Stimulated activated memory B cell treated with anti-CD40 and anti-IgM and Interleukin-4, amounts not matched to agents 10 μg/mL and 1 μg/mL and 100 μg/mL, for 72 hours (primary cell): ENCODE measurements around the gene RAB3C.
A peak's percentile ranks its signal among the peaks of the same experiment; 100 is the strongest.

ENCODE experiments used
- ATAC-seq: fragments of 150-1000 bp; cut with Tn5 transposase; 2 replicates; pipeline ENCODE4 v1.10.0; 2021
- H3K27ac Mint-ChIP-seq: one replicate; pipeline ENCODE4 v1.8.0; 2022; ENCODE audit warnings: mild to moderate bottlenecking, mixed read lengths
- H3K27me3 Mint-ChIP-seq: one replicate; pipeline ENCODE4 v1.8.0; 2022; ENCODE audit warnings: mixed read lengths
- H3K36me3 Mint-ChIP-seq: one replicate; pipeline ENCODE4 v1.8.0; 2022; ENCODE audit warnings: mixed read lengths
- H3K4me1 Mint-ChIP-seq: one replicate; pipeline ENCODE4 v1.8.0; 2022; ENCODE audit warnings: mixed read lengths
- H3K4me3 Mint-ChIP-seq: one replicate; pipeline ENCODE4 v1.8.0; 2022; ENCODE audit warnings: mild to moderate bottlenecking, moderate library complexity, mixed read lengths
- H3K9me3 Mint-ChIP-seq: one replicate; pipeline ENCODE4 v1.8.0; 2022; ENCODE audit warnings: mixed read lengths

RAB3C gene

GRCh38 chr5:58854441-58854840 lies 271.6 kb downstream of the RAB3C start:
- Mint-ChIP-seq H3K27ac (no peak overlapping the region), H3K4me1 (no peaks in the 10 kb centered on the region), H3K27me3 (no peaks in the 10 kb centered on the region), H3K36me3 (no peaks in the 10 kb centered on the region), H3K4me3 (no peak overlapping the region), H3K9me3 (no peaks in the 10 kb centered on the region)
- no peak for ATAC-seq

DNA sequence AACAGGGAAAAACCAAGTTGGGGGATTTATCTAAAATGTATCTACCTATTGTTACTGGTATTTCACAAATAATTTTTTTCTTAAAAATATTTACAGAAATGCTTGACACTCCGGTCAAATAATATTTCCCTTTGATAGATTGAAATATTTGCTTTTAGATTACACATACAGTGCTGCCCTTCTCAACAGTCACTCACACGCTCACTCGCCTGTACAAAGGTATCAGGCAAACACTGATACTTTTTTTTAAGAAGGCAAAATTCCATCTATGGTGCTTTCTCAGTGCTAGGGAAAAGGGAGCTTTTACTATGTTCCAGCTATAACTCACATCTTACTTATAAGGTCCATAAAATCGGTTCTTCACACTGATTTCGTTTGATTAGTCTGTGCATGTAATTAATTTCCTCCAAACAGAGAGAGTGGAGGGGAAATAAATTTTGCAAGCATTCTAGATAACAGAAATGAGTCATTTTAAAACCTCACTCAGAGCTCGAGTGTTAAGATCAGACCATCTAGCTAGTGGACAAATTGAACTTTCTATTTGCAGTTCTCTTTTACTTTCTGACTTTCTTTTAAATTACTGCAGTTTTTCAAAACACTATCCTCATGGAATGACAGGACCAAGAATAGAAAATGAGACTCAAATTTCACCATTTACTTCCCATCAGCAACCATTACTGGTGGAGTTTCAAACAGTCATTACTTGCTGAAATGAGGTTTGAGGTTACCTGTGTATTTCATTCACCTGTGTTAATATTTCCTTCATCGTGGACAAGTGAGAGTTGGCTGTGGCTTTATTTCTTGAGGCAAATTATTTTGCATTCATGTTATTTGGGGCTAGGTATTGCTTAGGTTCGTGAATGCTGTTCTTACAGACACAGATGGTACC lies 273.2 kb downstream of the RAB3C start:
- Mint-ChIP-seq H3K36me3 (no peaks in the 10 kb centered on the region), H3K27ac (no peak overlapping the region), H3K9me3 (no peaks in the 10 kb centered on the region), H3K4me3 (no peak overlapping the region), H3K27me3 (no peaks in the 10 kb centered on the region), H3K4me1 (no peaks in the 10 kb centered on the region)
- ATAC-seq, result no peak

- H3K27me3 Mint-ChIP-seq, result no peaks in the 10 kb centered on the region
- no peak overlapping the region for H3K4me3 Mint-ChIP-seq
- H3K27ac Mint-ChIP-seq, result no peak overlapping the region
- no peaks in the 10 kb centered on the region for H3K9me3 Mint-ChIP-seq
- no peaks in the 10 kb centered on the region for H3K4me1 Mint-ChIP-seq
- ATAC-seq, result no peak
- no peaks in the 10 kb centered on the region for H3K36me3 Mint-ChIP-seq
These were observed 274.7 kb downstream of the RAB3C start for GRCh38 chr5:58857609-58858008.

DNA sequence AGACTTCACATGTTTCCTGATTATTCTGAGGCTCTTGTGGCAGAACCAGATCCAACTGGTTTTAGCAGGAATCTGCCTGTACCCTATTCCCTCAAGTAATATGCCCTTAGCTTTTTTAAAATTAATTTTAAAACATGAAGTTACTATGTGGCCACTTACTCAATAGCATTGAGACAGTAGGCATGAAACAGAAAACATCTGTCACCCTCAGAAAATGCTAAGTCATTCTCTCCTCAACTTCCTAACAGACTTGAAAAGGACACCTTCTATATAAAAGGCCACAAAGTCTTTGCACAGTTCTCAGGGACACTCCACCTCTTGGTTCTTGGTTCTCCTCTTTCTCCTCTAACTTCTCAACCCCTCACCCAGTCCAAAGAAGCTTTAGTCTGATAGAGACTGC lies 277.8 kb downstream of the RAB3C start:
- H3K27ac Mint-ChIP-seq, result no peak overlapping the region
- ATAC-seq, result no peak
- H3K9me3 Mint-ChIP-seq, result no peaks in the 10 kb centered on the region
- no peaks in the 10 kb centered on the region for H3K4me1 Mint-ChIP-seq
- H3K4me3 Mint-ChIP-seq, result no peak overlapping the region
- no peaks in the 10 kb centered on the region for H3K36me3 Mint-ChIP-seq
- H3K27me3 Mint-ChIP-seq, result no peaks in the 10 kb centered on the region

DNA sequence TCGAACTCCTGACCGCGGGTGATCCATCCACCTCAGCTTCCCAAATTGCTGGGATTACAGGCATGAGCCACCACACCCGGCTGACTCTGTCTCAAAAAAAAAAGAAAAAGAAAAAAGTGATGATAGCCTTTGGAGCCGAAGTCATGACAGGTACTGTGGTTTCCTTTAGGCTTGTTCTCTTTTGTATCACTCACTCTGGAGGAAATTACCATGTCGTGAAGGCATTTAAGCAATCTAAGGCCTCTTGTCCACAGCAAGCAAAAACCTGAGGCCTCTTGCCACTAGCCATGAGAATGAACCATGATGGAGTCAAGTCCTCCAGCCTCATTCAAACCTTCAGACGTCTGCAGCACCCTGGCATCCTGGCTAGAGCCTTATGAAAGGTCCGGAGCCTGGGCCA lies 286.1 kb downstream of the RAB3C start:
- Mint-ChIP-seq H3K9me3 (no peaks in the 10 kb centered on the region), H3K27ac (no peak overlapping the region), H3K4me1 (no peaks in the 10 kb centered on the region), H3K4me3 (no peak overlapping the region), H3K36me3 (no peaks in the 10 kb centered on the region), H3K27me3 (no peaks in the 10 kb centered on the region)
- no peak for ATAC-seq

GRCh38 chr5:58871648-58872242 lies 288.9 kb downstream of the RAB3C start:
- Mint-ChIP-seq H3K9me3 (no peaks in the 10 kb centered on the region), H3K4me1 (no peaks in the 10 kb centered on the region), H3K27ac (no peak overlapping the region), H3K4me3 (no peak overlapping the region), H3K27me3 (peaks cover 4% of the 10 kb centered on the region), H3K36me3 (no peaks in the 10 kb centered on the region)
- no peak for ATAC-seq

- no peaks in the 10 kb centered on the region for H3K4me1 Mint-ChIP-seq
- ATAC-seq, result no peak
- H3K9me3 Mint-ChIP-seq, result no peaks in the 10 kb centered on the region
These were observed 289.9 kb downstream of the RAB3C start for GRCh38 chr5:58872670-58873273.

DNA sequence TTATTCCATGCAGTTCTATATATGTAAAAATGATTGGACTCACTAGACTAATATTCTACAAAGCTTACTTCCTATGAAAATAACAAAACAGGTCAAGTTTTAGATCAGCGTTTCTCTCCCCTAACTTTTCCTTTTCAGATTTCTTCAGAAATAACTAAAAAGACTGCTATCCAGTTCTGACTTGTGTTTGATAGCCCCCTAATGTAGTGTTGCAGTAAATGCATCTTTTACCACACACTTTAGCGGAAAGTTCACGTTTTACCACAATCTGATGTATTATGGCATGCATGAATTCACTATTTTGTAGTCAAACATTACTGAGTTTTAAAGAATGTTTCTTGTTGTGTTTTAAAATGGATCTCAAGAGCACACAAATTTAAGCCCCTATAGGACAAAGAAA lies 292.7 kb downstream of the RAB3C start:
- H3K36me3 Mint-ChIP-seq, result no peaks in the 10 kb centered on the region
- H3K27ac Mint-ChIP-seq, result no peak overlapping the region
- no peak overlapping the region for H3K4me3 Mint-ChIP-seq
- no peaks in the 10 kb centered on the region for H3K9me3 Mint-ChIP-seq
- no peaks in the 10 kb centered on the region for H3K4me1 Mint-ChIP-seq
- no peak for ATAC-seq
- H3K27me3 Mint-ChIP-seq, result peaks cover 12% of the 10 kb centered on the region

More at GRCh38 chr5:58872670-58873273, 289.9 kb downstream of the RAB3C start:
- H3K27ac Mint-ChIP-seq, result no peak overlapping the region
- H3K4me3 Mint-ChIP-seq, result no peak overlapping the region
- H3K27me3 Mint-ChIP-seq, result peaks cover 12% of the 10 kb centered on the region
- H3K36me3 Mint-ChIP-seq, result no peaks in the 10 kb centered on the region

DNA sequence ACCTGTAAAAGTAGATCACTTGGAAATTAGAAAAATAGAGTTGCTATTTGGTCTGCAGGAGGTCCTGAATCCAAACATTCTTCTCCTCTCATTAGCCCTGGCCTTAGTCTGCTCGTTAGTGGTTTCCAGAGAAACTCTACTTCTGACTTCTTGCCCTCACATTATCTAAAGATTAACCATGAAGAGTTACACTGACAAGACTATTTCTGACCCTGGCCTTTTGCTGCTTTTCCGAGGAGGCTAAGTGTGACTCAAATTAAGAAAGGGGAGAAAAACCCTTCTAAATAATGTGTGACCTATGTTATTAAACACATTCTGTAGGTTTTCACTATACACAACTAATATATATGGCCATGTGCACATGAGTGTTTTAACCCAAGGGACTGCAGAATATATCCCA lies 302.4 kb downstream of the RAB3C start:
- Mint-ChIP-seq H3K36me3 (no peaks in the 10 kb centered on the region), H3K9me3 (peaks cover 5% of the 10 kb centered on the region), H3K27ac (no peak overlapping the region), H3K27me3 (peaks cover 33% of the 10 kb centered on the region), H3K4me1 (peaks cover 10% of the 10 kb centered on the region), H3K4me3 (no peak overlapping the region)
- ATAC-seq, result no peak

DNA sequence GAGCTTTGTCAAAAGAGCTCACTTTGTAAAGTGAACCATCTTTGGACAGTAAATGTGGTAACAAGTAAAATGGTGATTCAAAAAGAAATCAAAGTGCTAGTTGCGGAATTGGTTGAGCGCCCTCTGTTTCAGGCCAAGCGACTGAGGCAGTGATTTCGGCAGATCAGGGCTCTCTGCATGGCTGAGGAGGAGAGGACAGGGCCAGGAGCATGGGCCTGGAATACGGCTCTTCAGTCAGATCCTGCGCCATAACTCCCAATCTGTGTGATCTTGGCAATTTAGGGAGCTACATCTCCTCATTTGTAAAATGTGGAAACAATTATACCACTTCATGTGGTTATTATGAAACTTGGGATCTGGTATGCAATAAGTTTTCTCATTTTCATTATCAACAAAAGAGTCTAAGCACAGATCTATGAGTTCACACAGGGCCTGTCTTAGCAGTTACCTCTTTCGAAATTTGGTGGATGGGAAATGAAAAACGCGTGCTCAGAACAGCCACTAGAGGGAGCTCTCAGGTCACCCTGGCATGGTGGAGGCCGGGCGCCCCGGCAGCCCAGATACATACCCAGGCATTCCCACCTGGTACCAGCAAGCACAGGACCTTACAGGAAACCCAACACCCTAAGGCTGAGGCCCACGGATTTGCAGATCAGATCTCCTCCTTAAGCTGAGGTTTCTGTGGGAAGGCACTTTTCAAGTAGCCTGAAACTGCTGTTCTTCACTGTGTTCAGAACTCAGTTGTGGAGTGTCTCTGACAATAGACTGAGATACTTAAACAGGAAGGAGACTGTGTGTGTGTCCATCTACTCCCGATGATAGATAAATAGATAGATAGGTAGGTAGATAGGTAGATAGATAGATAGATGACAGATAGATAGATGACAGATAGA lies 303.7 kb downstream of the RAB3C start:
- Mint-ChIP-seq H3K4me1 (peaks cover 13% of the 10 kb centered on the region), H3K9me3 (peaks cover 5% of the 10 kb centered on the region), H3K27ac (no peak overlapping the region), H3K4me3 (no peak overlapping the region), H3K27me3 (peaks cover 37% of the 10 kb centered on the region), H3K36me3 (no peaks in the 10 kb centered on the region)
- peak; percentile 74 for ATAC-seq

DNA sequence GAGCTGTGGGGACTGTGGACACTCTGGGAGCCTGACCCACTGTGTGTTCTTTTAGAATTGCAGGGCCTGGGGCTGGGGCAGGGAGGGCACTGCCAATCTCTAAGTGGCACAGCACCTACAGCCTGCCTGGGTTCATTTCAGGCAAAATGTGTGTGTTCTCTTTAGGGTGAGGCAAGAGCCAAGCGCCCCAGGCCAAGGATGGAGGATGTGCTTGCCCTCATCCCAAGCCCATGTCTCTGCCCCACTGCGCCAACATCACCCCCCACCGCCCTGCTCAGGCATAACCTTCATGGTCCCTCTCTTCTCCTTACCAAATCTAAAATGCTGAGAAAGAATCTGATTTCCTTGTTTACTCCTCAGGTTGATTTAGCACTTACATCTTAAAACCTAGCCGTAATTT lies 304.4 kb downstream of the RAB3C start:
- peaks cover 5% of the 10 kb centered on the region for H3K9me3 Mint-ChIP-seq
- H3K27ac Mint-ChIP-seq, result no peak overlapping the region
- H3K4me1 Mint-ChIP-seq, result peaks cover 16% of the 10 kb centered on the region
- H3K27me3 Mint-ChIP-seq, result peaks cover 41% of the 10 kb centered on the region
- no peak for ATAC-seq
- no peak overlapping the region for H3K4me3 Mint-ChIP-seq
- no peaks in the 10 kb centered on the region for H3K36me3 Mint-ChIP-seq

DNA sequence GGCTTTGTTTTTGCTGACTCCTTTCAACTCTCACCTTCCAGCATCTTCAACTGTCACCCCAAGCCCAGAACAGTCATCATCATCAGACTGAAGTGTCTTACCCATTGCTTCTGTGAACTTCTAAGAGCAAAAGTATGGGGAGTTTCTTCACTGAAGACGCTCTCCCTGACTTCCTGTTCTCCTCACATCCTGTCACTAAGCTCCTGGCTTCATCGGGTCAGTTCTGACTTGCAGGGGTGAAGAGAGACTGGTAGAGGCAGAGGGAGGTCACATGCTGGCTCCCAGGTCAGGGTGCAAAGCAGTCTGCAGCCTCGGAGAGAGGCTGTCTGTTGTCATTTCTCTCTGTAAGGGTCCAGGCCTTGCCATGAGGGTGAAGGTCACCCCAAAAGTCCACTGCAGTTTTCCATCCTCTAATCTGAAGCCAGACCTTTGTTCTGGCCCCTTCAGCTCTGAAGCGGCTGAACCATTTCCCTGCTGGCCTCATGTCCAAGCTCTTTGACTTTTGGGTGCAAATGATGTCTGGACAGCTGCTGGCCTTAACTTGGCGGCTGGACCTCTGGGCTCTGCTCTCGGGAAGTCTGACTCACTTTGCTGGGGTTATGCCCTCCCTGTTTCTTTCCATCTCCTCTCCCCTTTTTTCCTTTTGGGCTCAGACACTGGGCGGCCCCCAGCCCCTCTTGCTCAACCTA lies 305.0 kb downstream of the RAB3C start:
- peak overlapping the region; percentile 16 for H3K27ac Mint-ChIP-seq

GRCh38 chr5:58890265-58890664 lies 307.4 kb downstream of the RAB3C start:
- H3K36me3 Mint-ChIP-seq, result no peaks in the 10 kb centered on the region
- ATAC-seq, result no peak
- no peak overlapping the region for H3K4me3 Mint-ChIP-seq
- peaks cover 16% of the 10 kb centered on the region for H3K4me1 Mint-ChIP-seq
- H3K27ac Mint-ChIP-seq, result no peak overlapping the region
- H3K9me3 Mint-ChIP-seq, result no peaks in the 10 kb centered on the region
- peaks cover 24% of the 10 kb centered on the region for H3K27me3 Mint-ChIP-seq

More for the DNA sequence above, 305.0 kb downstream of the RAB3C start:
- no peak overlapping the region for H3K4me3 Mint-ChIP-seq
- H3K27me3 Mint-ChIP-seq, result peaks cover 38% of the 10 kb centered on the region
- peaks cover 16% of the 10 kb centered on the region for H3K4me1 Mint-ChIP-seq
- no peaks in the 10 kb centered on the region for H3K36me3 Mint-ChIP-seq
- peaks cover 5% of the 10 kb centered on the region for H3K9me3 Mint-ChIP-seq
- ATAC-seq, result no peak

DNA sequence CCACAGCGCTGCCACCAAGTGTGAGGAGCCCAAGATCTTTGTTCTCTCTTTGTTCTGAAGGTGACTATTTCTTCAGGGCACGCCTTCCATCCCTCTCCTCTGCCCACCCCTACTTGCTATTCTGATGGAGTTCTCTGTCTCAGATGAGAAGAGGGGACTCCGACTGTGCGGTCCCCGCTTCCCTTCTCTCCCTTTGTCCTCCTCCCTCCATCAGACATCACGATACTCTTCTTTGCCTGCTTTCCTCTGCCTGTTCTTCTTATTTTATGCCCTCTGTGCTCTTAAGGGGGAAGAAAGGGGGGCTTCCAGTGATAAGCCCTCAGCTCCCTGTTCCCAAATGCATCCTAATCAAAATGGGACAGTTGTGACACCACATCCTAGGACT lies 307.8 kb downstream of the RAB3C start:
- no peak for ATAC-seq
- Mint-ChIP-seq H3K36me3 (no peaks in the 10 kb centered on the region), H3K4me3 (no peak overlapping the region), H3K27ac (no peak overlapping the region), H3K9me3 (no peaks in the 10 kb centered on the region), H3K4me1 (peaks cover 16% of the 10 kb centered on the region), H3K27me3 (peaks cover 24% of the 10 kb centered on the region)
